ENCODE measurements around the gene MAJIN.
A peak's percentile ranks its signal among the peaks of the same experiment; 100 is the strongest.

DNA sequence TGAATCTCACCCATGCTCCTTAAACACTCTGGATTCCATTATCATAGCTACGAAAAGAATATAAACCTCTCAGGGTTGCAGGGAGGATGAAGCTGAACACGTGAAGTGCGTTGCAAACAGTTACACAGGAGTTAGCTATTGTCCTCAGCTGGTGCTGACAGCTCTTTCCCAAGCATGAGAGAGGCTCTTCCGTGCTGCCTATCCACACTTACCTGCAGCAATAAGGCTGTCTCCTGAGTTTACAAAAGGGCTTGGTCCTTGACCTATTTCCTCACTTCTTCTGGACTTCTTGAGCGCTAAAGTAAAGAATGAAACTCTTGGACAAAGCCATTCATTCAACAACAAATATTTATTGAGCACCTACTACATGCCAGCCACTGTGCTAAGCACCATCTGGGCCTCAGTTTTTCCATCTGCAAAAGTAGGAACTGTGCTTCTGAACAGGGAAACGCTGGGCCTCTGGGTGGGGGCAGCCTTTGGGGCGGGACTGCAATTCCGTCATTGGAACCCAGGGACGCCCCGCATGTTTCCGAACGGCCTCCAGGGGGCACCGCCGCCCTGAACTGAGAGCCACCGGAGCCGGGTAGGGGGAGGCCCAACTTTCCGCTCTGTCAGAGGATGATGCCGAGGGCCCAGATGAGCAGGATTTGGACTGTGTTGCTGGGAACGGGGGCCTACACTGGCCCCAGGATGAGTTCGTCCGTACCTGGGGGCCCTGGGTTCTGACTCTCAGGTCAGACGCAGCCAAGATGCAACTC lies 41.4 kb upstream of the MAJIN start:
- no peak for TF ChIP-seq POLR3A (IDR thresholded peaks at IDR 0.05; ENCODE audit: borderline replicate concordance, extremely low read depth, insufficient read depth, insufficient read length)
- peak; percentile 72 for TF ChIP-seq SMC3 (conservative IDR thresholded peaks at IDR 0.05; ENCODE audit: insufficient read depth, low read depth, low read length)
- peak in 1 of 2 experiments; percentile 74; a peak in 1 of 4 replicates for TF ChIP-seq ARNT (IDR thresholded peaks at IDR 0.05)
- TF ChIP-seq, protein P1, sequence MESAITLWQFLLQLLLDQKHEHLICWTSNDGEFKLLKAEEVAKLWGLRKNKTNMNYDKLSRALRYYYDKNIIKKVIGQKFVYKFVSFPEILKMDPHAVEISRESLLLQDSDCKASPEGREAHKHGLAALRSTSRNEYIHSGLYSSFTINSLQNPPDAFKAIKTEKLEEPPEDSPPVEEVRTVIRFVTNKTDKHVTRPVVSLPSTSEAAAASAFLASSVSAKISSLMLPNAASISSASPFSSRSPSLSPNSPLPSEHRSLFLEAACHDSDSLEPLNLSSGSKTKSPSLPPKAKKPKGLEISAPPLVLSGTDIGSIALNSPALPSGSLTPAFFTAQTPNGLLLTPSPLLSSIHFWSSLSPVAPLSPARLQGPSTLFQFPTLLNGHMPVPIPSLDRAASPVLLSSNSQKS (CRISPR knock-in tag; IDR thresholded peaks at IDR 0.05), result no peak
- TF ChIP-seq ADNP (tag; IDR thresholded peaks at IDR 0.05), result peak; percentile 56

Measured in K562 (cell line).